ENCODE data around the gene ANKRD44.

The ANKRD44 gene

GRCh38 chr2:197264332-197264731 lies 46.2 kb downstream of the ANKRD44 start:
- CTCF ChIA-PET: interaction anchor here (0.8 to 2.1 kb wide), 4 partner anchors 16 to 151 kb away, joined by 3 to 6 read pairs (median 4); no protein-coding TSS in a partner anchor
- TF ChIP-seq CTCF (IDR thresholded peaks at IDR 0.05; ENCODE audit: control extremely low read depth, extremely low read depth, low read depth, missing control alignments): no peak
- no peak for DNase-seq (ENCODE audit: extremely low spot score)
- POLR2A ChIA-PET: no interaction called here

GRCh38 chr2:197263077-197263476 lies 47.5 kb downstream of the ANKRD44 start:
- ChIA-PET POLR2A (no interaction called here), CTCF (interaction anchor here (0.9 to 2.1 kb wide), 4 partner anchors 11 to 149 kb away, joined by 3 to 6 read pairs (median 4); no protein-coding TSS in a partner anchor)
- no peak for TF ChIP-seq CTCF (IDR thresholded peaks at IDR 0.05; ENCODE audit: control extremely low read depth, extremely low read depth, low read depth, missing control alignments)
- DNase-seq (ENCODE audit: extremely low spot score): no peak

- CTCF ChIA-PET: interaction anchor here (0.9 to 1.6 kb wide), 5 partner anchors 9 to 34 kb away, joined by 3 to 6 read pairs (median 3); no protein-coding TSS in a partner anchor
- POLR2A ChIA-PET: interaction anchor here (0.7 kb wide), 3 partner anchors 29 to 238 kb away, joined by 3 to 4 read pairs (median 4); partner anchors contain the start of gene HSPD1
- TF ChIP-seq CTCF (IDR thresholded peaks at IDR 0.05; ENCODE audit: control extremely low read depth, extremely low read depth, low read depth, missing control alignments): no peak
- DNase-seq (ENCODE audit: extremely low spot score): peak; percentile 54
These were observed 48.8 kb downstream of the ANKRD44 start for GRCh38 chr2:197261808-197262226.

- DNase-seq (ENCODE audit: extremely low spot score): no peak
- CTCF ChIA-PET: no interaction called here
- TF ChIP-seq CTCF (IDR thresholded peaks at IDR 0.05; ENCODE audit: control extremely low read depth, extremely low read depth, low read depth, missing control alignments): no peak
- POLR2A ChIA-PET: no interaction called here
These were observed 51.0 kb downstream of the ANKRD44 start for GRCh38 chr2:197259470-197259999.

GRCh38 chr2:197258580-197258979 lies 52.0 kb downstream of the ANKRD44 start:
- ChIA-PET POLR2A (no interaction called here), CTCF (no interaction called here)
- DNase-seq (ENCODE audit: extremely low spot score): no peak
- no peak for TF ChIP-seq CTCF (IDR thresholded peaks at IDR 0.05; ENCODE audit: control extremely low read depth, extremely low read depth, low read depth, missing control alignments)

GRCh38 chr2:197256547-197257170 lies 53.9 kb downstream of the ANKRD44 start:
- no peak for TF ChIP-seq CTCF (IDR thresholded peaks at IDR 0.05; ENCODE audit: control extremely low read depth, extremely low read depth, low read depth, missing control alignments)
- DNase-seq (ENCODE audit: extremely low spot score): no peak
- CTCF ChIA-PET: interaction anchor here (0.8 to 1.6 kb wide), 5 partner anchors 19 to 143 kb away, joined by 3 to 5 read pairs (median 4); no protein-coding TSS in a partner anchor
- POLR2A ChIA-PET: interaction anchor here (0.8 kb wide), 1 partner anchor 59 kb away, joined by 5 read pairs; no protein-coding TSS in a partner anchor
